K562 (cell line): ENCODE results near the gene PHF5A. TPM values are rescaled to one million over a fixed set of nuclear protein-coding genes. Genes with fewer than 3 reads are reported as not detected.

ENCODE experiments used
- KHSRP ChIP-seq: fragments of 450-650 bp; IDR thresholded peaks from 2 replicates; pipeline ENCODE4 v1.6.1; 2017
- LCOR ChIP-seq: sonication (generic); formaldehyde crosslinking; IDR thresholded peaks from 2 replicates; pipeline ENCODE4 v1.8.0; 2022; ENCODE audit warnings: mild to moderate bottlenecking, missing genetic modification reagents
- MTA2 ChIP-seq: fragments of 450-650 bp; IDR thresholded peaks from 2 replicates; pipeline ENCODE4 v1.6.1; 2016; ENCODE audit warnings: low read depth
- MXI1 ChIP-seq: IDR thresholded peaks from 2 replicates; pipeline ENCODE4 v1.6.1; 2011; ENCODE audit warnings: low read depth, mild to moderate bottlenecking, improper control_type of control experiment, low read length
- NR1H2 ChIP-seq: sonication (generic); formaldehyde crosslinking; IDR thresholded peaks from 2 replicates; pipeline ENCODE4 v1.4.0; 2020; ENCODE audit warnings: mild to moderate bottlenecking, missing genetic modification reagents
- NRF1 ChIP-seq, 2 experiments: fragments of 450-650 bp; IDR thresholded peaks in 1 of 2; conservative IDR thresholded peaks in 1 of 2; 2 replicates each; pipeline ENCODE4 v1.6.1; 2014; ENCODE audit warnings: mild to moderate bottlenecking in 2 of 2
- RB1 ChIP-seq: fragments of 450-650 bp; IDR thresholded peaks from 2 replicates; pipeline ENCODE4 v1.6.1; 2017; ENCODE audit warnings: low read depth, mild to moderate bottlenecking
- SNIP1 ChIP-seq: fragments of 450-650 bp; IDR thresholded peaks from 2 replicates; pipeline ENCODE4 v1.7.1; 2017; ENCODE audit warnings: low read depth, mild to moderate bottlenecking
- TBP ChIP-seq: optimal IDR thresholded peaks from 2 replicates; pipeline ENCODE3; 2011; ENCODE audit warnings: low read depth, low read length, improper control_type of control experiment
- XRCC3 ChIP-seq: fragments of 450-650 bp; IDR thresholded peaks from 2 replicates; pipeline ENCODE4 v1.6.1; 2017; ENCODE audit warnings: mild to moderate bottlenecking, moderate library complexity
- polyA plus RNA-seq, 8 experiments: library from polyadenylated mRNA; depleted of rRNA in 4 of 8; stranded (reverse) in 5 of 8; unstranded in 3 of 8; fragments of >200 nt; fragmentation: Nextera tagmentation in 2 of 8; fragmentation: Illumina TruSeq in 1 of 8; extraction: Ambion mirVana in 2 of 8; extraction: Trizol in 1 of 8; gene quantifications; 2 replicates each; pipeline versions ENCODE4 v1.2.1 to v1.2.3, GENCODE V29; 2011 to 2014; ENCODE audit warnings: inconsistent platforms in 1 of 8, missing spikeins in 1 of 8
- total RNA-seq, 7 experiments: library from RNA; depleted of rRNA in 6 of 7; stranded (reverse); fragments of >200 nt in 6 of 7; fragmentation: Illumina TruSeq in 2 of 7; extraction: Trizol in 2 of 7; gene quantifications; 2 replicates each; pipeline versions ENCODE4 v1.2.1 to v1.2.3, GENCODE V29; 2011 to 2021; ENCODE audit warnings: low replicate concordance in 1 of 7
- TF ChIP-seq, protein P1 (sequence below), 2 experiments: fragments of 450-650 bp; IDR thresholded peaks; 2 replicates each; pipeline ENCODE4 v1.6.1; 2016; ENCODE audit warnings: mild to moderate bottlenecking in 2 of 2, borderline replicate concordance in 1 of 2, low read depth in 1 of 2, moderate library complexity in 1 of 2
- TF ChIP-seq, protein P2 (sequence below): fragments of 450-650 bp; IDR thresholded peaks from 2 replicates; pipeline ENCODE4 v1.6.1; 2014; ENCODE audit warnings: low read depth, mild to moderate bottlenecking, moderate library complexity, borderline replicate concordance
- TF ChIP-seq, protein P3 (sequence below): sonication (generic); formaldehyde crosslinking; IDR thresholded peaks from 2 replicates; pipeline ENCODE4 v1.8.1; 2022; ENCODE audit warnings: missing genetic modification reagents
- TF ChIP-seq, protein P4 (sequence below), 2 experiments: fragments of 450-650 bp in 1 of 2; sonication (generic) in 1 of 2; formaldehyde crosslinking in 1 of 2; IDR thresholded peaks in 1 of 2; conservative IDR thresholded peaks in 1 of 2; 2 replicates each; pipeline versions ENCODE4 v1.6.1 to v1.8.1; 2016 to 2023; ENCODE audit warnings: mild to moderate bottlenecking in 2 of 2, moderate library complexity in 2 of 2, inconsistent platforms in 1 of 2, missing genetic modification reagents in 1 of 2

PHF5A gene
- total and polyA plus RNA-seq, 9 of the 15 experiments (the other 6 are each of a cell fraction or from before 2014, with no cell fraction given) = 14.2 to 144 (median 101) TPM

DNA sequence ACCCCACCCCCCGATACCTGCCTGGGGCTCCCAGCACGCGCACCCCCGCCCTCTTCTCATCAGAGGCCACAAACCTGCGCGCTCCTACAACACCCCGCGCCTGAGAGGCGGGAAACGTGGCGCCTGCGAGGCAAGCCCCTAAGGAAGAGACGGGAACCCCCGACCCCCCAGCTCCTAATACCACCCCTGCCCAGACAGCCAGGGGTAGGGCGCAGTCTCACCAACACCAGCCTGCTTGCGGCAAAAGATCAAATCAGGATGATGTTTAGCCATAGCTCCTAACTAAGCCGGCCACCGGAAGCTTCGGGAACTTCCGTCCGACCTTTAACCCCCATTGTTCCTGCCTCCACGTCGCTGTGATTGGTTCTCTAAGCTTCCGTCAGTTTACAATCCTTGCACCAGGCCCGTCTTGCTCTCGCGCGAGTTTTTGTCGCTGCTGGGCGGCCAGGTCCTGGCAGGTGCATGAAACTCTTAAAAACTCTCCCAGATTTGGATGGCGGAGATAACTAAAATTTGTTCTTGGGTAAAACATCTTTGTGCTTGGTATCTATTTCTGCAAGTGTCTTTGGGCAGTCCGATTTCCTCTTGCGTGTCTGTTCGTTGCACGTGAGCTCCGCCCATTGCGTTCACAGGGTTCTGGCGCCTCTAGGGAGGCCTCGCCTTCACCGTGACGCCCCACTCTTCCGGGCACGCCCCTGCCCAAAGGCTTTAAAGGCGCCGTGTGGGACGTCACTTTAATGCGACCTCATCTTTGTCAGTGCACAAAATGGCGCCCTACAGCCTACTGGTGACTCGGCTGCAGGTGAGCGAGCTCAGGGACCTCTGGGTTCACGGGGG lies at the start of gene PHF5A, which contains the start of gene ACO2 (continued):
- TF ChIP-seq, protein P1, sequence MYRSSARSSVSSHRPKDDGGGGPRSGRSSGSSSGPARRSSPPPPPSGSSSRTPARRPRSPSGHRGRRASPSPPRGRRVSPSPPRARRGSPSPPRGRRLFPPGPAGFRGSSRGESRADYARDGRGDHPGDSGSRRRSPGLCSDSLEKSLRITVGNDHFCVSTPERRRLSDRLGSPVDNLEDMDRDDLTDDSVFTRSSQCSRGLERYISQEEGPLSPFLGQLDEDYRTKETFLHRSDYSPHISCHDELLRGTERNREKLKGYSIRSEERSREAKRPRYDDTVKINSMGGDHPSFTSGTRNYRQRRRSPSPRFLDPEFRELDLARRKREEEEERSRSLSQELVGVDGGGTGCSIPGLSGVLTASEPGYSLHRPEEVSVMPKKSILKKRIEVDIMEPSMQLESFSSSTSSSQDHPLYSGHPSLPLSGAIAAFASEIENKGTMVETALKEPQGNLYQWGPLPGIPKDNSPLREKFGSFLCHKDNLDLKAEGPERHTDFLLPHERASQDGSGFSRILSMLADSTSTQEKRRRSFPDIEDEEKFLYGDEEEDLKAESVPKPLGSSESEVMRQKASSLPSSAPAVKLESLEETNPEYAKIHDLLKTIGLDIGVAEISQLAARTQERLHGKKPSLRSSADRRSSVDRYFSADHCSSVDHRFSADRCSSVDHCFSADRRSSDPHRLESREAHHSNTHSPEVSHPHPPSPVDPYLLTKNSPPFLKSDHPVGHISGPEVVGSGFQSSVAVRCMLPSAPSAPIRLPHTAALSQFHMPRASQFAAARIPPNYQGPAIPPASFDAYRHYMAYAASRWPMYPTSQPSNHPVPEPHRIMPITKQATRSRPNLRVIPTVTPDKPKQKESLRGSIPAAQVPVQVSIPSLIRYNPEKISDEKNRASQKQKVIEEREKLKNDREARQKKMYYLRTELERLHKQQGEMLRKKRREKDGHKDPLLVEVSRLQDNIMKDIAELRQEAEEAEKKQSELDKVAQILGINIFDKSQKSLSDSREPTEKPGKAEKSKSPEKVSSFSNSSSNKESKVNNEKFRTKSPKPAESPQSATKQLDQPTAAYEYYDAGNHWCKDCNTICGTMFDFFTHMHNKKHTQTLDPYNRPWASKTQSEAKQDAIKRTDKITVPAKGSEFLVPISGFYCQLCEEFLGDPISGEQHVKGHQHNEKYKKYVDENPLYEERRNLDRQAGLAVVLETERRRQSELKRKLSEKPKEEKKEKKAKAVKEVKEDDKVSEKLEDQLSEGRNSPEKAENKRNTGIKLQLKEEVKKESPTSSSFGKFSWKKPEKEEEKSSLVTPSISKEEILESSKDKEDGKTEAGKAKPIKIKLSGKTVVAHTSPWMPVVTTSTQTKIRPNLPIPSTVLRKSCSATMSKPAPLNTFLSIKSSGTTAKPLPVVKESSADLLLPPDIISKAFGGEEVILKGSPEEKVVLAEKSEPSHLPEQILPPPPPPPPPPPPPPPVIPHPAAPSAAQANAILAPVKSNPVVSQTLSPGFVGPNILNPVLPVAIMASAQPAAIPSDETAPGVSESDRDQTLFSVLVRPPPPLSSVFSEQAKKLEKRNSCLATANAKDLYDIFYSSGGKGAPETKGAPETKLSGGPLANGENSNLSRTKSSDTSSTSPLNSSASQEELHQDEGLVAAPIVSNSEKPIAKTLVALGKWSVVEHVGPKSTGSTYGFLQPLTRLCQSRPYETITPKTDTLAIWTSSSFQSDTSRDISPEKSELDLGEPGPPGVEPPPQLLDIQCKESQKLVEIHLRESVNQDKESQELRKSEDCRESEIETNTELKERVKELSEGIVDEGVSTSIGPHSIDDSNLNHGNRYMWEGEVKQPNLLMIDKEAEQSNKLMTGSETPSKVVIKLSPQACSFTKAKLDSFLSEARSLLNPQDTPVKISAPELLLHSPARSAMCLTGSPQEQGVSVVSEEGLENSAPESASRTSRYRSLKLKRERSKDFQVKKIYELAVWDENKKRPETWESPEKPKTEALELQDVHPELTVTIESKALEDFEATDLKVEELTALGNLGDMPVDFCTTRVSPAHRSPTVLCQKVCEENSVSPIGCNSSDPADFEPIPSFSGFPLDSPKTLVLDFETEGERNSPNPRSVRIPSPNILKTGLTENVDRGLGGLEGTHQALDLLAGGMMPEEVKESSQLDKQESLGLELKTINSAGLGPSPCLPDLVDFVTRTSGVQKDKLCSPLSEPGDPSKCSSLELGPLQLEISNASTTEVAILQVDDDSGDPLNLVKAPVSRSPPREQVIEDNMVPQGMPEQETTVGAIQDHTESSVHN (IDR thresholded peaks at IDR 0.05; ENCODE audit: borderline replicate concordance in 1 of 2, low read depth in 1 of 2) = peak in 1 of 2 experiments; percentile 56; a peak in 1 of 4 replicates
- TF ChIP-seq, protein P2, sequence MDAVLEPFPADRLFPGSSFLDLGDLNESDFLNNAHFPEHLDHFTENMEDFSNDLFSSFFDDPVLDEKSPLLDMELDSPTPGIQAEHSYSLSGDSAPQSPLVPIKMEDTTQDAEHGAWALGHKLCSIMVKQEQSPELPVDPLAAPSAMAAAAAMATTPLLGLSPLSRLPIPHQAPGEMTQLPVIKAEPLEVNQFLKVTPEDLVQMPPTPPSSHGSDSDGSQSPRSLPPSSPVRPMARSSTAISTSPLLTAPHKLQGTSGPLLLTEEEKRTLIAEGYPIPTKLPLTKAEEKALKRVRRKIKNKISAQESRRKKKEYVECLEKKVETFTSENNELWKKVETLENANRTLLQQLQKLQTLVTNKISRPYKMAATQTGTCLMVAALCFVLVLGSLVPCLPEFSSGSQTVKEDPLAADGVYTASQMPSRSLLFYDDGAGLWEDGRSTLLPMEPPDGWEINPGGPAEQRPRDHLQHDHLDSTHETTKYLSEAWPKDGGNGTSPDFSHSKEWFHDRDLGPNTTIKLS = peak; percentile 83
- TF ChIP-seq KHSRP (peak; percentile 65; the same call in 1 of the 2 replicates), MTA2 (peak; percentile 60; the same call in 1 of the 2 replicates), MXI1 (peak; percentile 48), TBP (peak; percentile 96), RB1 (peak; percentile 56), SNIP1 (no peak), XRCC3 (no peak), NR1H2 (0 out of 2 replicates have a peak, but pooled peaks have one; percentile 87), NRF1 (conservative IDR thresholded peaks at IDR 0.05 in 1 of 2, IDR thresholded peaks at IDR 0.05 in 1 of 2) (peak; percentile 47 to 63), LCOR (CRISPR knock-in tag) (peak; percentile 69; the same call in 1 of the 2 replicates)
- TF ChIP-seq, protein P3, sequence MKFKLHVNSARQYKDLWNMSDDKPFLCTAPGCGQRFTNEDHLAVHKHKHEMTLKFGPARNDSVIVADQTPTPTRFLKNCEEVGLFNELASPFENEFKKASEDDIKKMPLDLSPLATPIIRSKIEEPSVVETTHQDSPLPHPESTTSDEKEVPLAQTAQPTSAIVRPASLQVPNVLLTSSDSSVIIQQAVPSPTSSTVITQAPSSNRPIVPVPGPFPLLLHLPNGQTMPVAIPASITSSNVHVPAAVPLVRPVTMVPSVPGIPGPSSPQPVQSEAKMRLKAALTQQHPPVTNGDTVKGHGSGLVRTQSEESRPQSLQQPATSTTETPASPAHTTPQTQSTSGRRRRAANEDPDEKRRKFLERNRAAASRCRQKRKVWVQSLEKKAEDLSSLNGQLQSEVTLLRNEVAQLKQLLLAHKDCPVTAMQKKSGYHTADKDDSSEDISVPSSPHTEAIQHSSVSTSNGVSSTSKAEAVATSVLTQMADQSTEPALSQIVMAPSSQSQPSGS = no peak
- TF ChIP-seq, protein P4, sequence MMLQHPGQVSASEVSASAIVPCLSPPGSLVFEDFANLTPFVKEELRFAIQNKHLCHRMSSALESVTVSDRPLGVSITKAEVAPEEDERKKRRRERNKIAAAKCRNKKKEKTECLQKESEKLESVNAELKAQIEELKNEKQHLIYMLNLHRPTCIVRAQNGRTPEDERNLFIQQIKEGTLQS (IDR thresholded peaks at IDR 0.05) = peak; percentile 42; the same call in 1 of the 2 replicates
- TF ChIP-seq, protein P4 (CRISPR knock-in tag; conservative IDR thresholded peaks at IDR 0.05) = 0 out of 2 replicates have a peak, but pooled peaks have one; percentile 59
